ENCODE results near the gene KRT81.
A peak's percentile ranks its signal among the peaks of the same experiment; 100 is the strongest.
"Not testable (repeated sequence)": the region's sequence is repeated elsewhere in the genome, so short reads cannot be mapped to it uniquely, and the experiment has no call there.

The KRT81 gene

DNA sequence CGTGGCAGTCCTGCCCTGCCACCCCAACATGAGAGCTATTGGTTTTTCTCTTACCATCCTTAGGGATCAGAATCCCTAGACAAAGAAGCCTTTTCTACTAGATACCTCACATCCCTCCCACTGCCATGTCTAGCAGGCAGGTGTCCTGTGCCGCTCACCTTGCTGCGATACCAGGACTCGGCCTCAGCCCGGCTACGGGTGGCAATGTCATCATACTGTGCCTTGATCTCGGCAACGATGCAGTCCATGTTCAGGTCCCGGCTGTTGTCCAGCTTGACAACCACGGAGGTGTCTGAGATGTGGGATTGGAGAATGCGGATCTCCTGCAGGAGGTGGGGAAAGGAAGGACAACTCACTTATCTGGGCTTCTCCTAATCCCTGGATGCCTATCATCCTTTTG is 25.4 kb upstream of the KRT81 start:
- no peak for DNase-seq

DNA sequence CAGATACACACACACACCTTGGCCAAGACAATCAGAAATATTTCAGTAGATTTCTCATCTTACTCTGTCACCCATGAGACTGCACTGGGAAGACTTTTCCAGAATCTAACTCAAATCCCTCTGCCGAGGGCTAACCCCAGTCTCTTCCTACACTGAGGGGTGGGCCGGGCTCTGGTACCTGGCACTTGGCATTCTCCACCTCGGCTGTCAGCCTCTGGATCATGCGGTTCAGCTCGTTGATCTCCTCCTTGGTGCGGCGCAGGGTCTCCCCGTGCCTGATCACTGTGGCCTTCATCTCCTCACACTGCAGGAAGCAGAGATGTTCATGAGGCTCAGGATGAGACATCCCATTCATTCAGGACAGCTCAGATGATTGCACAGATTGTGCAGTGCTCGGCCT is 25.0 kb upstream of the KRT81 start:
- DNase-seq, result no peak

DNA sequence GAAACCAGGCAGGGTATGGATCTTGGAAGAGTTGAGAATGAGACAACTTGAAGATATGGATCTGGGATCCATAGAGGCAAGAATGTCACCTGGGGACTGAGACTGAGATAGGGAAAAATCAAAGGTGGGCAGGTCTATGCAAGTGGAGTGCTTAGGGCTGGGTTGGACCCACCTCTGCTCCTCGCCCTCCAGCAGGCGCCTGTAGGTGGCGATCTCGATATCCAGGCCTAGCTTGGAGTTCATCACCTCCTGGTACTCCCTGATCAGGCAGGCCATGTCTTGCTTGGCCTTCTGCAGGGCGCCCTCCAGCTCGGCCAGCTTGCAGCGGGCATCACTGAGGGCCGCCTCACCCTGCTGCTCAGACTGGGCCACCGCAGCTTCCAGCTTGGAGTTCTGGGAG is 24.4 kb upstream of the KRT81 start:
- DNase-seq, result peak; percentile 55

DNA sequence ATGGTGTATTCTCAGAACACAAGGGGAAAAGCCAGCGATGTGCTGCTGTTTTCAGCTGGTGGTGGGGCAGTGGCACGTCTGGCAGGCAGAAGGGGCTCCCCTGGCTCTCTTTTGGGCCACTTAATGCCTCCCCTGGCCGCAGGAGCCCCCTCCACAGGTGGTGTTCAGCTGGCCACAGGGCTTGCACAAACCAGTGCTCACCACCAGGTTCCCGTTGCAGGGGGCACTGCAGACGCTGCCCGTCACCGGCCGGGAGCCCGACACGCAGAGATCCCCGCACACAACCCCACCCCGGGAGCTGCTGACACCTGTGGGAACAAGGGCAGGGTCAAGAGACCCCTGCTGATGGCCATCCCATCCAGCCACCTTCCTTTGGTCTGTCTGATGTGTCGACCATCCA is 23.2 kb upstream of the KRT81 start:
- no peak for DNase-seq

DNA sequence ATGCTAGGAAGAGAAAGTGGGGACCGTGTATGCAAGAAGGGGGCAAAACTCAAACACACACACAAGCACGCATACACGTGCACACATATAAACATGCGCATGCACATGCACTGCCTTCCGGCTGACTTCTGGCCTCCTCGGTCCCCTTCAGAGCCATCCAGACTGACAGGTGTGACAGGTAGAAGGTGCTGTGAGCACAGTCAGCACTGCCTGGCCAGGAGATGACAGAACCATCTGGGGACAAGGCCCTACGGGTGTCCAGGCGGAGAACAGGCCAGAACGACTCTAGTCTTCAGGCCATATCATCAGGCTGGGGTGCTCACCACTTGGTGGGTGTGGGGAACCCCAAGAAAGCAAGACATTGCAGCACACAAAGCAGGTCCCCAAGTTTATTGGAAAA is 22.6 kb upstream of the KRT81 start:
- no peak for DNase-seq

DNA sequence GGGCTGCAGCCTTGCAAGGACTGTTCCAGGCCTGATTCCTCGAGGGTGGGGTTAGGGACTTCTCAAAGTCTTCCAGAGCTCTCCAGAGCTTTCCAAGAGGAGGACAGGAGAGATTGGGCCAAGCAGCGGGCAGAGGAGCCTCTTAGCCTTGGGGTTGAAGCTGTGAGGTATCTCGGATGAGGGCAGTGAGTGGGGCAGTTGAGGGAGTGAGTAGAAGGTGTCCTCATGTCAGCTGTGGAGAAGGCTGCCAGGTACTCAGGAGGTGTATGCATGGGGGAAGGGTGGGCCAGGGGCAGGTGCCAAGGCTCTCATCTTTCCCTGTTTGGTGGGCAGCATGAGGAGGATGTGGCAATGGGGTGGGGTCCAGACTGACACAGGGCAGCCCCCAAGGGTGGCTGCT is 22.1 kb upstream of the KRT81 start:
- no peak for DNase-seq

DNA sequence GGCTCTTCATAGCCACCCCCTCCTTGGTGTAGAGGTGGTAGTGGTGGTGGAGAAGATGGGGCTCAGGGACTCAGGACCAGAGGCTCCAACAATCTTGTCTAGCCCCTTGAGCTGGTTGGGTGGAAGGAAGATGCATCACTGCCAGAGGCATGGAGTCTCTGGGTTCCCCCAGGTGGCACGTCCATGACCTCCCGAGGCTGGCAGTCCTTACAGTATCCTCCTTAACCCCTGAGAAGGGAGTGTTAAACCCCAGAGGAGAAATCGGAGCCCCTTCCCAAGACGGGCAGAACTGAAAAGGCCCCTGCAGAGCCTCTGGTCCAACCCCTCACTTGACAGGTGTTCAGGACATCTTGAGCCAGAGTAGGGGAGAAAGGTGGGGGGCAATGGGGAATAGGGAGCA is 20.8 kb upstream of the KRT81 start:
- DNase-seq, result no peak

DNA sequence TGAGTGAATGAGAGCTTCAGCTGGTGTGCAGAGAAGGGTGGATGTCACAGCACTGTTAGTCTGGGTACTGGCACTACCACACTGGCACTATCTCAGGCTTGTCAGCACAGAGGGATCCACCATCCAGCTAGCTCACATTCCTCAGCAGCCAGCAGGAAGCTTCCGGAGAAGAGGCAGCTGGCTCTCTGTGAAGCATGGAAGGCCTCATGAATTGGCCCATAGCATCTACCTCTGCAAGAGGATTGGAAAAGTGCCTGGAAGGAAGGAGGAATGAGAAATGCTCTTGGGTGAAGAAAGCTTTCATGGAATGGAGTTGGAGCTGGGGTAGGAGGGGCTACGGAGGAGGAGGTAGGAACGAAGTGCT is 19.9 kb upstream of the KRT81 start:
- DNase-seq, result no peak

DNA sequence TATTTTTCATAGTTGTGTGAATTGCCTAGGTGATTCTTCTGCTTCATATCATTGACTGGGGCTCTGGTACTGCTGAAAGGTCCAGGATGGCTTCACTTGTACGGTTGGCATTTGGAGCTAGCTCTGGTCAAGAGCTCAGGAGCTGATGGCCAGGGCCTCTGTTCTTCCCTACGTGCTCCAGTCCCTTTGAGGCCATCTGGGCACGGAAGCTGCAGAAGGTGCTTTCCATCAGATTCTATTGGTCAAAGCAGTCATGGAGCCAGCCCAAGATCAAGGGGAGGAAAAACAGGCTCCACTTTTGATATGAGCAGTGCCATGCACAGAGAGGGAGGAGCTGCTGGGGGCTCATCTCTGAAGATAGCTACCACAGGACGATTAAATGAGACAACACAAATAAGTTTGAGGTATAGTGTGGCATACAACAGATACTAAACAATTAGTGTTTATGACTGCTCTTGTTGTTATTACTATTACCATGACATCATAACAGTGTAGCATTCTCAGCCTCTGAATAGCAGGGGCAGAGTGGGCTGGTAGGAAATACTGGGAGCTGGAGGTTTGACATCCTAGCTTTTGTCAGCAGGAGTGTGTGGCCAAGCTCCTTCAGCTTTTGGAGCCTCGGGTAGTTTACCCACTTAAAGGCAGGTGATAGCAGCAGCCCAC is 19.4 kb upstream of the KRT81 start:
- no peak for DNase-seq

DNA sequence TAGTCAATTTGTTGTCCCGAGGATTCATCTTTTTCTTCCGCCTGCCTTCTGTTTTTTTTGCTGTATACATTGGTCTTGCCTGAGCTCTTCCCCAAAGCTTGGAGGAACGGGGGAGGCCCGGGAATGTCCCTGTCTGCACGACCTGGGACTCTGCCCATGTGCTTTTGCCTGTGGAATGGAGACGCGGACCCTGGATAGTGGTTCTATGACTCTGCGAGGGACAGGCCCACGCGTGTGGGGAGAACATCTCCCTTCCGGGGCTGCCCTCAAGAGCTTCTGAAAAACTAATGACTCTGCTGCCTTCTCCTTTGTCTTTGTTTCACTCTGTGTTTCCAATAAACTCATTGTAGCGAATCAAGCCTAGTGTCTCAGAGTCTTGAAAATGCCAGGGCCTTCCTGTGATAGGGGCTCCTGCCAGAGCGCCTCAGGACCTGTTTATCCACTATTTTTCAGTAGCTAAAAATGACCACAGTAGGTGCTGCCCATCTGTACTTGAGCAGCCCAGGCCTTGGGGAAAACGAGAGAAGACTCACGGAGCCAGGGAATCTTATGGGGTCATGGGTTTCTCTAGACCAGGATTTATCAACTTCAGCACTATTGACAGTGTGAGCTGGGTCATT is 17.6 kb upstream of the KRT81 start:
- DNase-seq, result no peak

DNA sequence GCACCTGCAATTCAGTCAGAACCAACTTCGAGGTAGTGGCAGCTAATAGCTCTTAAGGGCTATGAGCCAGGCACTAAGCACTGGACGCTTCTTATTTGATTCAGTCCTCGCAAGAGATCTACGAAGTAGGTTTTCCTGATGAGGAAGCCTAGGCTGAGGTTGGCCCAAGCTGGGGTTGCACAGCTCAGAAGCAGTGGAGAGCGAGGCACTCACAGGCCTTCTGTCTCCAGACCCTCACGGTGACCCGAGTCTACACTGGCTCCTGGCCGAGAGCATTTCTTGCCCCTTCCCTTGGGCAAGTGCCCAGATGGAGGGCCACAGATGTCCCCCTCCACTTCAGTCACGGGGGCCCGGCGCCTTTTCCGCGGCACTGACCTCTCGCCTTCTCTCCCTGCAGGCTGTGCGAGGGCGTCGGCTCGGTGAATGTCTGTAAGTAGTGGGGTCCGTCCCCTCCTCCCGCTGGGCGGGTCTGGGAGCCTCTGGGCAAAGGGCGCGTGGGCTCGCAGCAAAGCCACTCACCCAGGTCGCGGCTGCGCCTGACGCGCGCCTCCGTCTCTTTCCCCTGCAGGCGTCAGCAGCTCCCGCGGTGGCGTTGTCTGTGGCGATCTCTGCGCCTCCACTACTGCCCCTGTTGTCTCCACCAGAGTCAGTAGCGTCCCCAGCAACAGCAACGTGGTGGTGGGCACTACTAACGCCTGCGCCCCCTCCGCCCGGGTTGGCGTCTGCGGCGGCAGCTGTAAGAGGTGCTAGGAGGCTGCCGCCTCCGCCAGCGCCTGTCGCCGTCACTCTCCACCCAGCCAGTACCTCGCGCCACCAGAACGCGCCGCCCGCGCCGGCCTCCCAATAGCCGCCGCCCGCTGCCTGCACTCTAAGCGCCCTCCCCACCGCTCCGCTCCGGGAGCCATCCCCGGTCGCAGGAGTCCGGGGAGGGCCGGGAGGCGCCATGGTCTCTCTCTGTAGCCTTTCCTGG is 16.8 kb upstream of the KRT81 start:
- peak; percentile 73 for DNase-seq

DNA sequence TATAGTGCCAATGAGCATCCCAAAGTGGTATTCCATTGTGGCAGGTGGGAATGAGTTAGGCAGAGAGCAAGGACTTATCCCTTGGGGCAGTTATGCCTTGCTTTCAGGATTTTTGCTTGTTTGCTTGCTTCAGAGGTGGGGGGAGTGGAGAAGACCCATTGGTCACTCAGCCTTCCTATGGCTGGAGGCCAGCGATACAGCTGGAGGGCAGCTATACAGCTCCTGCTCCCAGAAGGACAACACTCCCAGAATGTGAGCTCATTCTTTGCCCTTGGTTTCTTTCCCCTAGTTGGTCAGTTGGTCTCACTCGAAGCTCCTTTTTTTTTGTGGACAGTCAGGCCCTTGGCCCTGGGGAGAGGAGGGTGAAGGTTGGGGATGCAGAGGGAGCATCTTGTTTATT is 15.4 kb upstream of the KRT81 start:
- DNase-seq, result no peak

DNA sequence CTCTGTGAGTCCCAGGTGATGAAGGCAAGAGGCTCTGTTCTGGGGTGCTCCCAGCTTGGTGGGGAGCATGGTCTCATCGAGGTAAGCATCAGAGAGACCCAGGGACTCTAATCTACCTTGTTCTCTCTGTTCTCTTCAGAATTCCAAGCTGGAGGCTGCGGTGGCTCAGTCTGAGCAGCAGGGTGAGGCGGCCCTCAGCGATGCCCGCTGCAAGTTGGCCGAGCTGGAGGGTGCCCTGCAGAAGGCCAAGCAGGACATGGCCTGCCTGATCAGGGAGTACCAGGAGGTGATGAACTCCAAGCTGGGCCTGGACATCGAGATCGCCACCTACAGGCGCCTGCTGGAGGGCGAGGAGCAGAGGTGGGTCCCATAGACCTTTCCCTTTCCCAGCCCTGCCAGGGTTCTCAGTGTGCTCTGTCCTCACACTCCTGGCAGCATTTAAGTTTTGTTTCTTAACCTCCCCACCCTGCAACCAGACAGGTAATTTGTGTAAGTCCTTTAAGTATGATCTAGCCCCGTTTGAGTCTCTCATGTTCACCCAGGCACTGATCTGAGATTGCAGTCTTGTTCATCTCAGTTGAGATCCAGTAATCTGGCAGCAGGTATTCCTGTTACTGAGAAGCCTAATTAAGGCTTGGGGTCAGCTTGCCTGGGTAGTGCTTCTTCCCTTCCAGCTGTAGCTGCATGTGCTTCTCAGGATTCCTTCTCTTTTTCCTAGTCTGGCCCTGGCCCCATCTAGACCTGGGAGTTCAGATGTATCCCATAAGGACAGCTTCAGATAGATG is 14.8 kb upstream of the KRT81 start:
- DNase-seq, result peak; percentile 14

DNA sequence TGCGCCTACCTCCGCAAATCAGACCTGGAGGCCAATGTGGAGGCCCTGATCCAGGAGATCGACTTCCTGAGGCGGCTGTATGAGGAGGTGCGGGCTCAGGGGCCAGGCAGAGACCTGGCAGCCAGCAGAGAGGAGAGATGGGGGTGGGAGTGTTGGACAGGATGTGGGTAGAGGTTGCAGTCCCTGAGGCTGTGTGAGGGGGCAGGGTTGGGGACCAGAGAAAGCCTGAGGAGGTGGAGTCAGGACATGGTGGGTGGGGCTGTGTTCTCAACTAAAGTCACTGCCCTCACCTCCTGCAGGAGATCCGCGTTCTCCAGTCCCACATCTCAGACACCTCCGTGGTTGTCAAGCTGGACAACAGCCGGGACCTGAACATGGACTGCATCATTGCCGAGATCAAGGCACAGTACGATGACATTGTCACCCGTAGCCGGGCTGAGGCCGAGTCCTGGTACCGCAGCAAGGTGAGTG is 13.6 kb upstream of the KRT81 start:
- DNase-seq, result peak; percentile 62

DNA sequence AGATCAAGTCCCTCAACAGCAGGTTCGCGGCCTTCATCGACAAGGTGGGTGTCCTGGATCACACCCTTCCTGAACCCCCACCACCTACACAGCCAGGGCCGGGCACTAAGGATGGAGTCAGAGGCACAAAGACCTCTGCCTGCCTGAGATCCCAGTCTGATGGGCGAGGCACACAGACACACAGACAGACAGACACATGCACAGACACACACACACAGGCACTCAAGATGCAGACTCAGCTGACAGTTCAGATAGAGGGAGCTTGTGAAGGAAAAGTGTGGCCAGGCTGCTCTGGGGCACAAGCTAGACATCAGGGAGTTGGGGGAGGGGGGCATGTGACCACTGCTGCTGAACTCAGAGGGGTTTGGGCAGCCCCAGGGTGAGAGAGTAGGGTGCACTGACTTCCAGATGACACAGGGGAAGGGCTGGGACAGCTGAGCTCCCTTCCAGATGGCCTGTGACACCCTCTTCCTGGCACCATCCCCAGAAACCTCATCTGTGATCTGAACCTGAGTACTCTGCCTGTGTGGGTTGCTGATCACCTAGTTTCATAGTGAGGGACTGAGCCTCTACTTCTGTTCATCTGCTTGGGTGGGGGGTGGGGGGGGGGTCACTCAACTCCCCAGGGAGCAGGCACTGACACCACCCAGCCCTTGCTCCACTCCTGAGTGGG is 11.0 kb upstream of the KRT81 start:
- not testable (repeated sequence) for DNase-seq

DNA sequence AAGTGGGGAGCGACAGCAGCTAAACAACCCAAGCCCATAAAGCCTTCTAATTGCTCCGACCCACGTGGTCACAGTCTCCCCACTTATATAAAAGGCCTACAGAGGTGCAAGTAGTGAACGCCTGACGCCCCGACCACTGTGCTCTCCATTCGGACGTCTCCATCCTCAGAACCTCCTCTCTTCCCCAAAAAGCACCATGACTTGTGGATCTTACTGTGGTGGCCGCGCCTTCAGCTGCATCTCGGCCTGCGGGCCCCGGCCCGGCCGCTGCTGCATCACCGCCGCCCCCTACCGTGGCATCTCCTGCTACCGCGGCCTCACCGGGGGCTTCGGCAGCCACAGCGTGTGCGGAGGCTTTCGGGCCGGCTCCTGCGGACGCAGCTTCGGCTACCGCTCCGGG is 10.4 kb upstream of the KRT81 start:
- DNase-seq, result not testable (repeated sequence)

DNA sequence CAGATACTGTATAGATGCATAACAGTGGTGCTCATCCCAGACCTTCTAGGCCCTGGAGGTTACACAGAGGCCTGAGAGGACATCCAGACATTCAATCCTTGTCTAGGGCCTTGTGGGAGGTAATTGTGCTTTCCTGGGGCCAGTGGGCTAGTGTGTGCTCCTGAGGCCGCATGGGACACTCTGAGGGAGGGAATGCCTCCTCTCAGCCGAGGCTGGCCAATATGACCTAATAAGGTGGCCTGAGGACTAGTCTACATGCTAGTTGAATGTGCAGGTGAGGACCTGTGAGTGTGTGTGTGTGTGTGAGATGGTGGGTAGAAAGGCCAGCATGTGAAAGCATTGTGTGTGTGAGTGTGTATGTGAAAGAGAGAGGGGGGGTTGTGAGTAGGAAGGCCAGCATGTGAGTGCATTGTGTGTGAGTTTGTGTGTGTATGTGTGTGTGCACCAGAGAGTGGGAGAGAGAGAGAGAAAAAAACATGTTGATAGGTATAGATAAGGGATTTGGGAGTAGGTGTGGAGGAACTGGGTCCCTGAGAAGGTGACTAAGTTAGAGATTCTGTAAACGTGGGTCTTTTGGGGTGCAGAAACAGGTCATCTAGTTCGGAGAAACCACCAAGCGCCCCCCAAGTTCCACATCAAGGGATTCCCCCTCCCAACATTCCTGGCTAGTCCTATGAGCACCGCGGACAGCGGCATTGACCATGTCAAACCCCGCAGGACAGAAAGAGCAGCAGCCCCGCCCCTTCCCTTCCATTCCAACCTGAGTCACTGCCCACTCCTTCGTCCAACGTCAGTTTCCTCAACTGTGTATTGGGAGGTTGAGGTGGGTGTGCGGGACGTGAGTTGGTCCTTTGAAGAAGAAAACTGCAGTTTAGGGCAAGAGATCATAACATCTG is 9.7 kb upstream of the KRT81 start:
- no peak for DNase-seq

DNA sequence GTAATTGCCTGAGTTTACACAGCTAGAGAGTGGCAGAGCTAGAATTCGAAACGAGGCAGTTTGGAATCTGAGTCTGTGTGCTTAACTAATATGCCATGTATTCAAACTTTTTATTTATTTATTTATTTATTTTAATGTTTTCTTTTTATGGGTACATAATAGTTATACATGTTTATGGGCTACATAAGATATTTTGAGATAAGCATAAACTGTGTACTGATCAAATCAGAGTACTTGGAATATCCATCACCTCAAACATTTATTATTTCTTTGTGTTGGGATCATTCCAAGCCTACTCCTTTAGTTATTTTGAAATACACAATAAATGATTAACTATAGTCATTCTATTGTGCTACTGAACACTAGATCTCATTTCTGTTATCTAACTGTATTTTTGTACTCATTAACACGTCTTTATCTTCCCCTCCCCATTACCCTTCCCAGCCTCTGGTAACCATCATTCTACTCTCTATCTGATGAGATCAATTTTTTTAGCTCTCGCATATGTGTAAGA is 7.4 kb upstream of the KRT81 start:
- no peak for DNase-seq

DNA sequence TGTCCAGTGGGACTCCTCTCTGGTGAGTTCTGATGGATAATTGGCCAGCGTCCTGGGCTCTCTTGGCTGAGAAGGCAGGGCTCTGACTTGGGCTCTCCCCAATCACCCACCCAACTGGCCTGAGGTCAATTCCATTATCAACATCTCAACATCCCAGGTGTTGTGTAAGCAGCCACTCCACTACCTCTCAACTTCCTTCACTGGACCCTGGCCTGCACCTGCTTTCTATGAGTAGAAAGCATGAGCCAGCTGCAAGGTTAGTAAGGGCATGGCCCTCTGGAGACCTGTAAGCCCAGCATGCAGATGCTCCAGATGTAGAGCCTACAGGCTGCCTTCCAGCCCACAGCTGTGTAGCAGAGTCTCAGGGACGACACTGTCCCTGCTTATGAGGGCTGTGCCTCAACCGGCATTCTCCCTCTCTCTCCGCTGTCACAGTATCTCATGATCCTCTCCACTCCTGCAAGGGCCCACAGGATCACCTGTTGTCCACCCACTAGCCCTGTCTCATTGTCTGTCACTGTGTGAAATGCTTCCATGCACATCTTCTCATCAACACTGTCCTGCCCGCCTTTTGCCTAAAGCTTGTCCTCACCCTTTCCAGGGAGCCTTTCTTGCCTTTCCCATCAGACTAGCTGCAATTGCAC is 5.4 kb upstream of the KRT81 start:
- DNase-seq, result no peak

DNA sequence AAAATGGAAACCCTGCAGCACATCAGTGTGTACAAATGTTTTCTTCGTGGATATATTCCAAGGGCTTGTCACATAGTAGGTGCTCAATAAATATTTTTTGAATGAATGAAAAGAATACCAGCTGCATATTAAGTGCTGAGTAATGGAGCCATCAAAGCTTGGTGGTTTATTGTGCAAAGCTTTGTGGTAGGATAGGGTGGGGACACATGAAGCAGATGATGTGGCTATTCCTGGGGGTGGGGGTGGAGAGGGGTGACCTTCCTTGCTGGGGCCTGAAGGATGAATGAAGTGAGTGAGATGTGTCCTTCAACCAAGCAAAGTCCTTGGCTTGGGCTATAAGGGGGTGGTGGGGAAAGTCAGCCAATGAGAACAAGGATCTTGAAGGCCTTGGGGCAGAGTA is 4.3 kb upstream of the KRT81 start:
- DNase-seq, result peak; percentile 73

DNA sequence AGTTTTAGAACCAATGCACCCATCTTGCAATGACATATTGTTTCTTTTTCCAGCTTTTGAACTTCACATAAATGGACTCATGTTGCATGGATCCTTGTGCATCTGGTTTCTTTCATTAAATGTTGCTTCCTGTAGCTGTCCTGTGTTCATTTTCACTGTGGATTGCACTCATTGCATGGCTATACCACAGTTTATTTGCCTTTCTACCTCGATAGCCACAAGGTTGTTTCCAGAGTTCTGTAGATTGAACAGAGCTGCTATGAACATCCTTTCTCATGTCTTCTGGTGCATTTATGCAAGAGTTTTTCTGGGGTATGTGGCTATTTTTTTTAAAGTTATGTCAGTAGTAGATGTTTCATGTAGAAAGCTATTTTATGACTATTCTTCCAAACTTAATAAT is 3.5 kb upstream of the KRT81 start:
- no peak for DNase-seq
